ENCODE measurements around the gene MYBPC2. TPM values are rescaled to one million over a fixed set of nuclear protein-coding genes. Genes with fewer than 3 reads are reported as not detected.

MYBPC2 gene
- total RNA-seq, 4 donors from 2014 or later = not detected

GRCh38 chr19:50515168-50515561, 82.5 kb downstream of the MYBPC2 start:
- Histone ChIP-seq H3K4me3 (no peak overlapping the region), H3K27me3 (peaks cover 30% of the 10 kb centered on the region), H3K27ac (no peak overlapping the region), H3K36me3 (peaks cover 0 to 18% of the 10 kb centered on the region in 2 donors), H3K9me3 (no peaks in the 10 kb centered on the region), H3K4me1 (peaks cover 2 to 15% (median 3%) of the 10 kb centered on the region in 3 donors)
- no peak for TF ChIP-seq POLR2A (IDR thresholded peaks at IDR 0.05)
- TF ChIP-seq POLR2AphosphoS5 (IDR thresholded peaks at IDR 0.05) = no peak
- TF ChIP-seq CTCF (IDR thresholded peaks at IDR 0.05) = no peak
- no CpG with 5 or more reads among the region's 11 CpGs for WGBS, 2 donors (ENCODE audit: low coverage in 1 of 2)
- ATAC-seq = no peak

Other genes starting within 250 kb of the MYBPC2 start
- gene MYH14, start 229.3 kb upstream of the MYBPC2 start, total RNA-seq = 1 to 10 TPM; 3.5 to 10.0 (median 6.1) TPM
- under 1 TPM in 3 of 4 donors, not detected in 1; 0.16 to 0.67 (median 0.58) TPM for gene KCNC3, start 103.5 kb upstream of the MYBPC2 start, total RNA-seq
- 1 to 10 TPM in 1 of 4 donors, not detected in 3; 1.0 TPM for gene NAPSA, start 67.3 kb upstream of the MYBPC2 start, total RNA-seq
- 100 to 1,000 TPM; 138 to 191 (median 145) TPM for gene NR1H2, start 56.4 kb upstream of the MYBPC2 start, total RNA-seq
- 10 to 100 TPM in 2 of 4 donors, 1 to 10 TPM in 2; 7.2 to 13.7 (median 10.3) TPM for gene POLD1, start 48.5 kb upstream of the MYBPC2 start, total RNA-seq
- gene SPIB, start 14.0 kb upstream of the MYBPC2 start, total RNA-seq = not detected
- 10 to 100 TPM; 55.5 to 75.9 (median 71.5) TPM for gene EMC10, start 43.6 kb downstream of the MYBPC2 start, total RNA-seq
- 1 to 10 TPM in 1 of 4 donors, under 1 TPM in 1, not detected in 2; 0.78 to 1.7 TPM for gene GARIN5A, start 44.0 kb downstream of the MYBPC2 start, total RNA-seq
- gene JOSD2, start 78.3 kb downstream of the MYBPC2 start, total RNA-seq = 10 to 100 TPM; 16.1 to 39.8 (median 26.1) TPM
- gene ASPDH, start 81.0 kb downstream of the MYBPC2 start, total RNA-seq = not detected
- gene LRRC4B, start 135.5 kb downstream of the MYBPC2 start, total RNA-seq = 1 to 10 TPM; 5.0 to 9.3 (median 7.6) TPM
- under 1 TPM in 1 of 4 donors, not detected in 3; 0.42 TPM for gene SYT3, start 207.0 kb downstream of the MYBPC2 start, total RNA-seq
- not detected for gene C19orf81, start 216.6 kb downstream of the MYBPC2 start, total RNA-seq

Measured in gastroesophageal sphincter (tissue), 4 donors.